Gastroesophageal sphincter (tissue), 3 donors: ENCODE results near the gene TEDC2.

Source experiments
- EP300 ChIP-seq: sonication (generic); formaldehyde crosslinking; IDR thresholded peaks from one replicate; pipeline ENCODE4 v1.6.1; 2017; ENCODE audit warnings: antibody characterized with exemption, mild to moderate bottlenecking
- POLR2A ChIP-seq, 2 donors: fragments of 450-650 bp; IDR thresholded peaks; one replicate each; pipeline ENCODE4 v1.6.1; 2017; ENCODE audit warnings: antibody characterized with exemption in 2 of 2, mild to moderate bottlenecking in 2 of 2, moderate library complexity in 1 of 2
- TF ChIP-seq, protein P1 (sequence below), 4 experiments: fragments of 200-600 bp in 2 of 4; fragments of 450-650 bp in 2 of 4; sonication (generic) in 1 of 4; IDR thresholded peaks; one replicate each; pipeline ENCODE4 v1.5.1; 2017 to 2019; ENCODE audit warnings: antibody characterized with exemption in 4 of 4, mild to moderate bottlenecking in 2 of 4, moderate library complexity in 2 of 4

DNA sequence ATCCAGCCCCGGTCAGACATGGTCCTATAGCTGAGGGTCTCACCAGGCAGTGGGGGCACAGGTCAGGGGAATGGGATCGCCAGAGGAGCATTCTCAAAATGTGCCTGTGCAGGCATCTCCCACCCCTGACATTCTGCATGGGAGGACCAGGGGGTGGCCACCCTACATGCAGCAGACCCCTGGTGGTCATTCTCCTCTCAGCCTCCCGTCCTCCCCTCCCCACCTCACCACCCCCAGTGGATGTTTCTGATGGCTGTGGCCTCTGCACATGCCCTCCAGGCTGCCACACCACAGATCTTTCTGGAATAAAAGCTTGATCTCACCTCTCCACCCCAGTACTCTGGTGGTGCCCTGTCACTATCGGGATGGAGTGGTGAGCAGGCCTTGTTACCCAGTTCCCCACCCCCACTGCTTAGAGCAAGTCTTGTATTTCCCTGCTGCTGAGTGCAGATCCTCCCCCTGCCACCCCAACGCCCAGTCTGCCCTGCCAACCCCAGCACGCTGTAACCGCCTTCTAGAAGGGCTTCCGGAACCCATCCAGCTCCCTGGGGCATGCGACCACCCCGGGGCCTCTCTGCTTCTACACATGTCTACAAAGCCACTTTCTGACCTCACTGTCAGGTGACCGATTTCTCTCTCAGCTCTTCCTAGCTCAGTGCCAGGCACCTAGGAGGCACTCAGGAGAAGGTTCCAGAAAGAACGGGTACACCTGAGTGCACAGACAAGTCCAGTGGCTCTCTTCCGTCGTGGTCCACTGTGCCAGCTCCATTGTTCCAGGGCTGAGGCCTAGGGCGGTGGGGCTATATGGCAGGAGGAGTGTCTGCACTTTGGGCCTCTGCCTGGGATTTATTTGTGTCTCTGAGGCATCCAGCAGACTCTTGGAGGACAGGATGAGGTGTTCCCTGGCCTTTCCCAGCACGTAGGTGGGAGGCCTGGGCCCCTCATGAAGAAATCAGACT lies 24.3 kb downstream of the TEDC2 start:
- TF ChIP-seq, protein P1, sequence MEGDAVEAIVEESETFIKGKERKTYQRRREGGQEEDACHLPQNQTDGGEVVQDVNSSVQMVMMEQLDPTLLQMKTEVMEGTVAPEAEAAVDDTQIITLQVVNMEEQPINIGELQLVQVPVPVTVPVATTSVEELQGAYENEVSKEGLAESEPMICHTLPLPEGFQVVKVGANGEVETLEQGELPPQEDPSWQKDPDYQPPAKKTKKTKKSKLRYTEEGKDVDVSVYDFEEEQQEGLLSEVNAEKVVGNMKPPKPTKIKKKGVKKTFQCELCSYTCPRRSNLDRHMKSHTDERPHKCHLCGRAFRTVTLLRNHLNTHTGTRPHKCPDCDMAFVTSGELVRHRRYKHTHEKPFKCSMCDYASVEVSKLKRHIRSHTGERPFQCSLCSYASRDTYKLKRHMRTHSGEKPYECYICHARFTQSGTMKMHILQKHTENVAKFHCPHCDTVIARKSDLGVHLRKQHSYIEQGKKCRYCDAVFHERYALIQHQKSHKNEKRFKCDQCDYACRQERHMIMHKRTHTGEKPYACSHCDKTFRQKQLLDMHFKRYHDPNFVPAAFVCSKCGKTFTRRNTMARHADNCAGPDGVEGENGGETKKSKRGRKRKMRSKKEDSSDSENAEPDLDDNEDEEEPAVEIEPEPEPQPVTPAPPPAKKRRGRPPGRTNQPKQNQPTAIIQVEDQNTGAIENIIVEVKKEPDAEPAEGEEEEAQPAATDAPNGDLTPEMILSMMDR (IDR thresholded peaks at IDR 0.05): no peak
- no peak for TF ChIP-seq EP300
- no peak for TF ChIP-seq POLR2A (IDR thresholded peaks at IDR 0.05)
